HepG2 (cell line): ENCODE results near the gene HS6ST1. TPM values are rescaled to one million over a fixed set of nuclear protein-coding genes. Genes with fewer than 3 reads are reported as not detected.
A peak's percentile ranks its signal among the peaks of the same experiment; 100 is the strongest.

Experiments used
- CAMTA2 ChIP-seq: sonication (generic); formaldehyde crosslinking; IDR thresholded peaks from 2 replicates; pipeline ENCODE4 v1.4.0; 2020; ENCODE audit warnings: mild to moderate bottlenecking, missing genetic modification reagents, borderline replicate concordance
- ELF3 ChIP-seq: IDR thresholded peaks from 2 replicates; pipeline ENCODE4 v1.6.1; 2016; ENCODE audit warnings: missing genetic modification reagents, missing compliant biosample characterization
- HNRNPUL1 ChIP-seq: fragments of 200-400 bp; formaldehyde crosslinking; IDR thresholded peaks from 2 replicates; pipeline ENCODE4 v1.6.1; 2017; ENCODE audit warnings: low read depth, mild to moderate bottlenecking, low read length, moderate library complexity
- RFX1 ChIP-seq: fragments of 450-650 bp; IDR thresholded peaks from 2 replicates; pipeline ENCODE4 v1.6.1; 2017
- SP5 ChIP-seq: IDR thresholded peaks from 2 replicates; pipeline ENCODE4 v1.6.1; 2016; ENCODE audit warnings: low read depth, borderline replicate concordance
- THAP9 ChIP-seq: sonication (generic); formaldehyde crosslinking; IDR thresholded peaks from 2 replicates; pipeline ENCODE4; 2020; ENCODE audit warnings: missing genetic modification reagents, mild to moderate bottlenecking, borderline replicate concordance
- ZNF207 ChIP-seq: fragments of 450-650 bp; IDR thresholded peaks from 2 replicates; pipeline ENCODE4 v1.6.1; 2016; ENCODE audit warnings: antibody characterized with exemption, borderline replicate concordance
- ZSCAN12 ChIP-seq: sonication (generic); formaldehyde crosslinking; IDR thresholded peaks from 2 replicates; pipeline ENCODE4 v1.9.0; 2021; ENCODE audit warnings: mild to moderate bottlenecking, missing genetic modification reagents
- ZSCAN5A ChIP-seq: sonication (generic); formaldehyde crosslinking; IDR thresholded peaks from 2 replicates; pipeline ENCODE4 v1.8.0; 2022; ENCODE audit warnings: mild to moderate bottlenecking, missing genetic modification reagents, borderline replicate concordance
- polyA plus RNA-seq, 8 experiments: library from polyadenylated mRNA; depleted of rRNA in 3 of 8; stranded (reverse) in 7 of 8; unstranded in 1 of 8; fragments of >200 nt; fragmentation: Illumina TruSeq in 4 of 8; extraction: Trizol in 4 of 8; gene quantifications; 2 replicates each; pipeline versions ENCODE4 v1.2.1 to v1.2.3, GENCODE V29; 2011 to 2016; ENCODE audit warnings: low read depth in 4 of 8, missing spikeins in 1 of 8, mixed read lengths in 1 of 8; ENCODE audit not compliant: insufficient read depth in 1 of 8
- total RNA-seq, 5 experiments: library from RNA; depleted of rRNA; stranded (reverse); fragments of >200 nt; fragmentation: Illumina TruSeq; extraction: Trizol; gene quantifications; 2 replicates each; pipeline ENCODE4 v1.2.3, GENCODE V29; 2016; ENCODE audit warnings: low read depth in 1 of 5
- TF ChIP-seq, protein P1 (sequence below): sonication (generic); formaldehyde crosslinking; IDR thresholded peaks from 2 replicates; pipeline ENCODE4 v1.4.0; 2020; ENCODE audit warnings: missing genetic modification reagents, borderline replicate concordance
- TF ChIP-seq, protein P2 (sequence below): sonication (generic); formaldehyde crosslinking; IDR thresholded peaks from 2 replicates; pipeline ENCODE4 v1.4.0; 2020; ENCODE audit warnings: missing genetic modification reagents
- TF ChIP-seq, protein P3 (sequence below): sonication (generic); formaldehyde crosslinking; IDR thresholded peaks from 2 replicates; pipeline ENCODE4 v1.5.1; 2020; ENCODE audit warnings: mild to moderate bottlenecking, missing genetic modification reagents, borderline replicate concordance
- TF ChIP-seq, protein P4 (sequence below): sonication (generic); formaldehyde crosslinking; IDR thresholded peaks from 2 replicates; pipeline ENCODE4 v1.4.0; 2020; ENCODE audit warnings: low read depth, mild to moderate bottlenecking, missing genetic modification reagents

HS6ST1 gene
- total and polyA plus RNA-seq, 2 of the 13 experiments (the other 11 are each of a cell fraction or from before 2014, with no cell fraction given), result 34.5 to 84.6 TPM

- TF ChIP-seq, protein P1, sequence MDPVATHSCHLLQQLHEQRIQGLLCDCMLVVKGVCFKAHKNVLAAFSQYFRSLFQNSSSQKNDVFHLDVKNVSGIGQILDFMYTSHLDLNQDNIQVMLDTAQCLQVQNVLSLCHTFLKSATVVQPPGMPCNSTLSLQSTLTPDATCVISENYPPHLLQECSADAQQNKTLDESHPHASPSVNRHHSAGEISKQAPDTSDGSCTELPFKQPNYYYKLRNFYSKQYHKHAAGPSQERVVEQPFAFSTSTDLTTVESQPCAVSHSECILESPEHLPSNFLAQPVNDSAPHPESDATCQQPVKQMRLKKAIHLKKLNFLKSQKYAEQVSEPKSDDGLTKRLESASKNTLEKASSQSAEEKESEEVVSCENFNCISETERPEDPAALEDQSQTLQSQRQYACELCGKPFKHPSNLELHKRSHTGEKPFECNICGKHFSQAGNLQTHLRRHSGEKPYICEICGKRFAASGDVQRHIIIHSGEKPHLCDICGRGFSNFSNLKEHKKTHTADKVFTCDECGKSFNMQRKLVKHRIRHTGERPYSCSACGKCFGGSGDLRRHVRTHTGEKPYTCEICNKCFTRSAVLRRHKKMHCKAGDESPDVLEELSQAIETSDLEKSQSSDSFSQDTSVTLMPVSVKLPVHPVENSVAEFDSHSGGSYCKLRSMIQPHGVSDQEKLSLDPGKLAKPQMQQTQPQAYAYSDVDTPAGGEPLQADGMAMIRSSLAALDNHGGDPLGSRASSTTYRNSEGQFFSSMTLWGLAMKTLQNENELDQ (CRISPR knock-in tag), result no peak
- TF ChIP-seq, protein P2, sequence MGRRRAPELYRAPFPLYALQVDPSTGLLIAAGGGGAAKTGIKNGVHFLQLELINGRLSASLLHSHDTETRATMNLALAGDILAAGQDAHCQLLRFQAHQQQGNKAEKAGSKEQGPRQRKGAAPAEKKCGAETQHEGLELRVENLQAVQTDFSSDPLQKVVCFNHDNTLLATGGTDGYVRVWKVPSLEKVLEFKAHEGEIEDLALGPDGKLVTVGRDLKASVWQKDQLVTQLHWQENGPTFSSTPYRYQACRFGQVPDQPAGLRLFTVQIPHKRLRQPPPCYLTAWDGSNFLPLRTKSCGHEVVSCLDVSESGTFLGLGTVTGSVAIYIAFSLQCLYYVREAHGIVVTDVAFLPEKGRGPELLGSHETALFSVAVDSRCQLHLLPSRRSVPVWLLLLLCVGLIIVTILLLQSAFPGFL (CRISPR knock-in tag), result no peak
- TF ChIP-seq ELF3 (CRISPR knock-in tag), result peak; percentile 75
- TF ChIP-seq HNRNPUL1, result no peak
- TF ChIP-seq ZSCAN5A (CRISPR knock-in tag), result peak; percentile 71; the same call in 1 of the 2 replicates
- no peak for TF ChIP-seq SP5 (CRISPR knock-in tag)
- 0 out of 2 replicates have a peak, but pooled peaks have one; percentile 51 for TF ChIP-seq CAMTA2 (CRISPR knock-in tag)
- peak; percentile 71; the same call in 1 of the 2 replicates for TF ChIP-seq THAP9 (CRISPR knock-in tag)
- TF ChIP-seq, protein P3, sequence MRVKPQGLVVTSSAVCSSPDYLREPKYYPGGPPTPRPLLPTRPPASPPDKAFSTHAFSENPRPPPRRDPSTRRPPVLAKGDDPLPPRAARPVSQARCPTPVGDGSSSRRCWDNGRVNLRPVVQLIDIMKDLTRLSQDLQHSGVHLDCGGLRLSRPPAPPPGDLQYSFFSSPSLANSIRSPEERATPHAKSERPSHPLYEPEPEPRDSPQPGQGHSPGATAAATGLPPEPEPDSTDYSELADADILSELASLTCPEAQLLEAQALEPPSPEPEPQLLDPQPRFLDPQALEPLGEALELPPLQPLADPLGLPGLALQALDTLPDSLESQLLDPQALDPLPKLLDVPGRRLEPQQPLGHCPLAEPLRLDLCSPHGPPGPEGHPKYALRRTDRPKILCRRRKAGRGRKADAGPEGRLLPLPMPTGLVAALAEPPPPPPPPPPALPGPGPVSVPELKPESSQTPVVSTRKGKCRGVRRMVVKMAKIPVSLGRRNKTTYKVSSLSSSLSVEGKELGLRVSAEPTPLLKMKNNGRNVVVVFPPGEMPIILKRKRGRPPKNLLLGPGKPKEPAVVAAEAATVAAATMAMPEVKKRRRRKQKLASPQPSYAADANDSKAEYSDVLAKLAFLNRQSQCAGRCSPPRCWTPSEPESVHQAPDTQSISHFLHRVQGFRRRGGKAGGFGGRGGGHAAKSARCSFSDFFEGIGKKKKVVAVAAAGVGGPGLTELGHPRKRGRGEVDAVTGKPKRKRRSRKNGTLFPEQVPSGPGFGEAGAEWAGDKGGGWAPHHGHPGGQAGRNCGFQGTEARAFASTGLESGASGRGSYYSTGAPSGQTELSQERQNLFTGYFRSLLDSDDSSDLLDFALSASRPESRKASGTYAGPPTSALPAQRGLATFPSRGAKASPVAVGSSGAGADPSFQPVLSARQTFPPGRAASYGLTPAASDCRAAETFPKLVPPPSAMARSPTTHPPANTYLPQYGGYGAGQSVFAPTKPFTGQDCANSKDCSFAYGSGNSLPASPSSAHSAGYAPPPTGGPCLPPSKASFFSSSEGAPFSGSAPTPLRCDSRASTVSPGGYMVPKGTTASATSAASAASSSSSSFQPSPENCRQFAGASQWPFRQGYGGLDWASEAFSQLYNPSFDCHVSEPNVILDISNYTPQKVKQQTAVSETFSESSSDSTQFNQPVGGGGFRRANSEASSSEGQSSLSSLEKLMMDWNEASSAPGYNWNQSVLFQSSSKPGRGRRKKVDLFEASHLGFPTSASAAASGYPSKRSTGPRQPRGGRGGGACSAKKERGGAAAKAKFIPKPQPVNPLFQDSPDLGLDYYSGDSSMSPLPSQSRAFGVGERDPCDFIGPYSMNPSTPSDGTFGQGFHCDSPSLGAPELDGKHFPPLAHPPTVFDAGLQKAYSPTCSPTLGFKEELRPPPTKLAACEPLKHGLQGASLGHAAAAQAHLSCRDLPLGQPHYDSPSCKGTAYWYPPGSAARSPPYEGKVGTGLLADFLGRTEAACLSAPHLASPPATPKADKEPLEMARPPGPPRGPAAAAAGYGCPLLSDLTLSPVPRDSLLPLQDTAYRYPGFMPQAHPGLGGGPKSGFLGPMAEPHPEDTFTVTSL, result peak; percentile 73
- TF ChIP-seq, protein P4, sequence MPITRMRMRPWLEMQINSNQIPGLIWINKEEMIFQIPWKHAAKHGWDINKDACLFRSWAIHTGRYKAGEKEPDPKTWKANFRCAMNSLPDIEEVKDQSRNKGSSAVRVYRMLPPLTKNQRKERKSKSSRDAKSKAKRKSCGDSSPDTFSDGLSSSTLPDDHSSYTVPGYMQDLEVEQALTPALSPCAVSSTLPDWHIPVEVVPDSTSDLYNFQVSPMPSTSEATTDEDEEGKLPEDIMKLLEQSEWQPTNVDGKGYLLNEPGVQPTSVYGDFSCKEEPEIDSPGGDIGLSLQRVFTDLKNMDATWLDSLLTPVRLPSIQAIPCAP (CRISPR knock-in tag), result 0 out of 2 replicates have a peak, but pooled peaks have one; percentile 66
- no peak for TF ChIP-seq ZSCAN12
- TF ChIP-seq ZNF207, result no peak
- TF ChIP-seq RFX1, result no peak
These were observed 85.5 kb downstream of the HS6ST1 start (continued) for GRCh38 chr2:128232965-128233789.
